HG02610 (cell line): ENCODE data around the gene RHOF.

Source experiments
- ATAC-seq: cut with Tn5 transposase; IDR thresholded peaks from one replicate; pipeline ENCODE4 v1.9.1; 2021; ENCODE audit warnings: mild to moderate bottlenecking, moderate library complexity; ENCODE audit not compliant: unreplicated experiment

Gene RHOF

DNA sequence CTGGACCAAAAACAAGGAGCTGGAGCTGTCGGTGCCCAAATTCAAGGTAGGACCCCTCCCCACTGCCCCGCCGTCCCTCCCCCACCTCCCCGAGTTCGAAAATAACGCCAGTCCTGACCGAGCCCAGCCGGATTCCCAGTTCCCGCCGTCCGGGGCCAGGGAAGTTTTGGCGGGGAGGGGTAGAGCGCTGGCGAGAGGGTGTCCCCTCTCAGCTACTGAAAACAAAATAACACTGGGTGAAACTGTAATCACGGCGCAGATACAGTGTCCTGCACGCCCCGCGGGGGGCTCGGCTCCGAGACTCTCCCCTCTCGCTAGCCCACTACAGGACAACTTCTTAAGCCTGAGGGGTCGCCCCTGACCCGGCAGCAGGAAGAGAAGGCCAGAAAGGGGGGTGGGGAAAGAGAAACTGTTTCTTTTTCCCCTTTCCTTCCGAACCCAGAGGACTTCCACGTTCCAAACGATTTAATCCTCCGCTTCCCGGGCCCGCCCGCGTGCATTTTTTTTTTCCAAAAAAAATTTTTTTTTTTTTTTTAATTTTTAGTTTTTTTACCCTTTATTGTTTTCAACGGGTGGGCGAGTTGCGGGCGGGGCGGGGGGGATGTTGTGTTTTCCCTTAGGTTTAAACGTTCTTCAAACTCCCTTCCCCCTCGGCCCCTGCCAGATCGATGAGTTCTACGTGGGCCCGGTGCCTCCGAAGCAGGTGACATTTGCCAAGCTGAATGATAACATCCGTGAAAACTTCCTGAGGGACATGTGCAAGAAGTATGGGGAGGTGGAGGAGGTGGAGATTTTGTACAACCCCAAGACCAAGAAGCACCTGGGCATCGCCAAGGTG lies 11.9 kb upstream of the RHOF start:
- ATAC-seq: no peak

DNA sequence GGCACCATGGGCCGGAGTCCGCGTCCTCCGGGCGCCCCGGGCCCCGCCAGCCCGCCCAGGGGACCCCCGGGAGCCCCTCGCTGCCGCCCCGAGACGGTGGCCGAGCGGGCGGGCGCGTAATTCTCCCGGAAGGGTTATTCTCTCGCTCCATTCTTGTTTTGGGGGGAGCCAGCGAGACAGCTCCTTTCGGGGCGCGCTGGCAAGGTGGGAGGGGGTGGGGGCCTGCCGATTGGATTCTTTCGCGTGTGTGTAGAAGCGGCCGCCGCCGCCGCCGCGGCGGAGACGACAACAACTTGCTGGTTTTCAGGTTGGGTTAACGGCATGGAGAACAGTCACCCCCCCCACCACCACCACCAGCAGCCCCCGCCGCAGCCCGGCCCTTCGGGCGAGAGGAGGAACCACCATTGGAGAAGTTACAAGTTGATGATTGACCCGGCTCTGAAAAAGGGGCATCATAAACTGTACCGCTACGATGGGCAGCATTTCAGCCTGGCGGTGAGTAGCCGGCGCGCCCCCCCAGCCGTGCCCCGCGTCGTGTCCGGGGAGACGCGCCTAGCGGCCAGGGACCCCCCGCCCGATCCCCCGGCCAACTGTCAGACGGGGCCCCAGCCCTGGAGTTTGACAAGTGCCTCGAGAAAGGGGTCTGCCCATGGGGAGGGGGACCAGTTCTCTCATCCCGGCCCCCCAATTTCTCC lies 11.1 kb upstream of the RHOF start:
- no peak for ATAC-seq

DNA sequence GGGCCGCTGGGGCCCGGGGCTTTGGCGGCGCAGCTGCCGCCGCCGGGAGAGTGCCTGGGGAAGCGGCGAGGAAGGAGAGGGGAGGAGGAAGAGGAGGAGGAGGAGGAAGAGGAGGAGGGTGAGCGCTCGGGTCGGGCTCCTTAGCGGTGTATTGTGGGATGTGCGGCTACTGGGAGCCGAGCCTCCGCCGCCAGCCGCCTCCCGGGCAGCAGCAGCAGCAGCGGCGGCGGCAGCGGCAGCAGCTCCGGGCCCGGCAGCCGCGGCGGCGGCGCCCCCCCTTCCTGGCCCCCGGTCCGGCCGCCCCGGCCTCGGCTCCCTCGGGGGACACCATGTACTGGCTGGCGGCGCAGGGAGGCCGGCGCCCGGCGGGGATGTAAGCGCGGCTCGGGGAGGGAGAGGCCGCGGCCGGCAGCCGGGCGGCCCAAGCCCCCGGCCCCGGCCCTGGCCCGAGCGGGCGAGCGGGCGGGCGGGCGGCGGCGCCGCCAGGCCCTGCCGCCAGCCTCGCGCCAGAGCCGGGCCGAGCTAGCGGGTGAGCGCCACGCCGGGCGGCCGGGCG lies 10.5 kb upstream of the RHOF start, which contains the start of gene SETD1B:
Gene SETD1B, plus strand, starts transcription at position 149 of the 556 bp plus-strand sequence. CDS start 729 bp downstream, outside the sequence.
- no peak for ATAC-seq

DNA sequence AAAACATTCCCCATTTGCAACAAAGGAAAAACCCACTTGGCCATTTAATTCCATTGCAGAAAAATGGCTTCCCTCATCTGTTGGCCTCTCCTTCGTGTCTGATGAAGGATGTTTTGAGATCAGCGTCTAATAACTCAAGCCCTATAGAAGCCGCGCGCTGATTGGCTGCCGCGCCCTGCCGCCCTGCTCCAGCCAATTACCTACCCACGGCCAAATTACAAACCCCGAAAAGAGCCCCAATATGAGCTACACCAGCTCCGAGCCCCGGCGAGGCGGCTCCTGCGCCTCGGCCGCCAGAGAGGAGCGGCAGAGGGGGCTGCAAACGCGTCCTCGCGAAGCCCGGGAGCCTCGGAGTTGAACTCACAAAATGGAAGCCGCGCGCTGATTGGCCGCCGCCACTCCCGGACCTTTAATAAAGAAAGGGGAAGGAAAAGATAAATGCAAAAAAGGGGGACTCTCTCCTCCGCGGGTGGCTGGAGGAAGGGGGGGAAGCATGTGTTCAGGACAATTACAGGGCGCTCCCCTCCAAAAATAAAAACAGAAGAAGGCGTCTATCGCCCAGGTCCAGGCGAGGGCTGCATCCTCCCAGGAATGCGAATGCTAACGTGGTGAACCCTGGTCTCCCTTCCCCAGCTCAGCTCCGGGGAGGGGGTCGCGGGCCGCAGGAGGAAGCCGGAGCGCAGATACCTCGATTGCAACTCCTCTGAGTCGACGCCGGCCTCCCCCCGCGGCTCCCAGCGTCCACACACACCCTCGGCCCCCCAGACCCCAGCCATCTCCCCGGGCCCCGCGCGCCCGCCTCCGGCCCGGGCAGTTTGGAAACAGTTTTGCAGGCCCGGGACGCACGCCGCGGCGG lies 9.6 kb upstream of the RHOF start:
- ATAC-seq: peak; percentile 38

DNA sequence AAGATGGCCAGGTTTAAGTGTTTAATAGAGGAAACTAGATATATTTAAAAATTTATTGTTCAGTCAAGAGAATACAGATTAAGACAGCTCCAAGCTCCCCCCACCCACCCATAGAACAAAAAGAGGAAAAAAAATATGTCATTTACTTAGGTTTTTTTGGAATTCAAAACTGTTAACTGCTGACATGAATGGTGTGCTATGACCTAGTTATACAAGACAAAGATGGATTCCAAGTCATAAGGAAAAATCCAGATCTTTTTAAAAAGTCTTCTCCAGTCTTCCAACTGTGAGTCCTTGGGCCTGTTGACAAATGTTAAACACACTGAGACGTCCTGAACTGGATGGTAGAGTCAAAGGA lies 9.0 kb upstream of the RHOF start:
- no peak for ATAC-seq

DNA sequence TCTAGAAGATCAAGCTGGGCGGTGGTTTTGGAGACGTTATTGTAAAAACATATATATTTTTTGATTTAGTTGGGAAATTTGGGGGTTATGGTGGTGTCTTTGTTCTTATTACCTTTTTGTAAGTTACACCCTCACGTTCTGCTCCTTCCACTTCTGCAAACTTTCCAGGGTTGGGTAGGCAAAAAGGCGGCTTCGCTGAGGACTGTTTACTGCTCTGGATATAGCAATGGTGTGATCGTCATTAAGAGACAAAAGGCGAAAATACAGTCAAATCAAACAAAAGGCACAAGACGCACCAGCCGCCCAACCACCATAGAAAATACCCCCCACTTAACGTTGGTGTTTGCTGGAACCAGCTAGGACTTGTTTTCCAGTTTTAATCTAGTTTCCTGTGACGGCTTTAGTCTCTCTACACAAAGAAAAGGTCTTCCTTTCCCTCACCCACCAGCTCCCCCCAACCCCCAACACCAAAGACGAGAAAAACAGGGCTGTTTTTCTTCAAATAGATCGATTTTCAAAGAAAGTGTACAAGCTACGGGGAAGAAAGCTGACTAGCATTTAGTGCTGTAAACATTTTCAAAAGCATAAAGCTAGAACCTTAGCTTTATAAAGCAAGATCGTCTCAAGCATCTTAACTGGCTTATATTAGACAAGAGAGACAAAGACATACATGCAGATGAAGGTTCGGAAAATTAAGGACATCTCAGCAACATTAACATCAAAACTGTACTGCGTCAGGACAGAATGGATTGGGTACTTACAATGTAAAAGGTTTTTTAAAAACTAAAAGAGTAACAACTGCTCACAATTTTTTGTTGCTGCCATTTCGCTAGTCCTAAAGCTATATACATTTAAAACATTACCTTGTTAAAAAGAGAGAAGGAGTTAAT lies 8.4 kb upstream of the RHOF start:
- ATAC-seq: no peak

DNA sequence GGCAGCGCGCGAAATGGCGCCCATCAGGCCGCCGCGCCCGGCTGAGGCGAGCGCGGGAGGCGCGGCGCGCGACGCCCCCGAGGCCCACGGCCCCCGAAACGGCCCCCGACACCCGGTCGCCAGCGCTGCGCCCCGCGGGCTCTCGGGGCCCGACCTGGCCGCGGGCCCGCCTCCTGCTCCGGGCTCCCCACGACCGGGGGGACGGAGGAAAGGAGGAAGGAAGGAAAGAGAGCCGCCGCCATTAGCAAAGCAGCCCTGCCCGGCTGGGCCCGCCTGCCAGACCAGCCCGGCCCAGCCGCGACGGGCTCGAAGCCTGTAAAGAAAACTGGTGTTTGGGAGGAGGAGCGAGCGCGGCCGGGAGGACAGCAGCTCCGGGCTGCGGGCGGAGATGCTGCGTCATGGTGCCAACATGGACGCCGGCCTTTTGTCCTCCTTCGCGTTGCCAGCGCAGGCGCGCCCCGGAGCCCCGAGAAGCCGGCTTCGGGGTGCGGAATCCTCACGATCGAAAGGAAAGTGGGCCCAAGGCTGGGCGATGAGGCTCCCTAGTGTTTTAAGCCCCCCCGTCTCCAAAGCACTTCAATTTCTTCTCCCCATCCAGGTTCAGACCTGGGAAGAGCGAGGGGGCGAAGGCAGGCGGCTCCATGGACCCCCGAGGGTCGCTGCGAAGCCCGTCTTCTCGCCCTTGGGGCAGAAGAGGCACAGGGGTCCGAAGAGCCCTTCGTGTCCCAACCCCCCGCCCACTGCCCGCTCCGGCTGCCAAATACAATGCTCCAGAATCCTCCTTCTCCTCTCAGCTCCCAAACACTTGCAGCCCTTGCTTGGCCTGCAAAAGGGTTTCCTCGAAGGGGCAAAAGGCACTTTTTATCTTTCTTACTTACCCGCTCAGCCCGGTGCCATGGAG lies 7.5 kb upstream of the RHOF start:
- ATAC-seq: no peak

DNA sequence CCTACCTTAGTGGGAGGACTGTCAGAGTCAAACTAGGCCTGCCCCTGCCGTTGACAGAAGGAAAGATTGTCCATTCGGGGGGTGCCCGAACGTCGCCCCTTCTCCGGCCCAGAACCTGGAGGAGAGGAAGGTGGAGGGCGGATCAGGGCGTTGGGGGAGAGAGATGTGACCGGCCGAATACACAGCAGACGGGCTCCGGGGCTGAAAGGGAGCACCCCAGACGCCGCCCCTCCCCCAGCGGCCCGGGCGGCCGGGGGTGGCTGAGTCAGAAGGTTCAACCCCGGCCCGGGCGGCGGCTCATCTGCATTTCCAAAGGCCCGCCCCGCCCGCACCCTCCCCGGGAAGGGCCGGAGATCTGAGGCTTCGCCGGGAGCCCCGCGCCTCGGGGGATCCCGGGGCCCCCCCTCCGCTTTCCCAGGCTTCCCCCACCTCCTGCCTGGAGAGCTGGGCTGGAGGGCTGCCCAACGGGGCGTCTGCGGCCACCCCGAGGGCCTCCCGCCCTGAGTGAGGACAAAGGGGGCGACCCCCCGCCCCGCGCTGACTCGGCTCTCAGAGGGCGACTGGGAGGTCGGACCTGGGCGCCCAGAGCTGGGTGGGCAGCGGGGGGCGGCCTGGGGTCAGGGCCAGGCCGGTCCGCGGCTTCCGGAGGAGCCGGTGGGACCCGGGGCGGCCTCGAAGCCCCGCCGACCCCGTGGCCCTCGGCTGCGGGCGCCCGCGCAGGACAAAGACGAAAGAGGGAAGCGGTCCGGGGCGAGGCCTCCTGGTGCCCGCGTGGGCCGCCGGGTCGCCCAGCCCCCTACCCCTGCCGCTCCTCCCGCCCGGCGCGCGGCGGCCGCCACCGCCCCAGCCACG lies 6.6 kb upstream of the RHOF start:
- ATAC-seq: peak; percentile 26

DNA sequence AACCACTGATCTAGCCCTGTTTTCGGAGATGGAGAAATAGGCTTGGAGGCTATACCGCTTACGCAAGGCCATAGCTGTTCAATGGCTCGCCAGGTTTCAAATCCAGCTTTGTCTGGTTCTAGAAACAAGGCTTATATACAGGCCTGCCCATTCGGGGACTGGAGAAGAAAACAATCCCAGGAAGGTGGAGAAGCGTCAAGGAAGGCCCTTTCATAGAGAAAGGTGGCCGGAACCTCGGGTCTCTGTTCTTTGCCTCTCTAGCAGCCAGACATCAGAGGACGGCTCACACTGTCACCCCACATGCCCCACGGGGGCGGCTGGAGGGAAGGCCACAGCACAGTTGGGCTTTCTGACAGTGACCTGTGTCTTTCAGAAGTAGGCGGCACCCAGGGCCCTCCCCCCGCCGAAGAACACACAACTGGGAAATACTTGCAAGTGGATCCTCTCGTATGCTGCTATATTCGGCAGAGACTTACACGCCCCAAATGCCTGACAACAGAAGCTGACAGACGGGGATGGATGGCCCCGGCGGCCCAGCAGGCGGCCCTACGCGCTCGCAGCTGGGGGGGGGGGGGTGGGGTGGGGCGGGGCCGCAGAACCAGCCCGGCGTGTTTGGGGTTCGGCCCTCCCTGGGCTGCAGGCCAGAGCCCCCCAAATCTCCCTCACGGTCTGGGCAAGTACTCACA lies 5.8 kb upstream of the RHOF start:
- ATAC-seq: no peak

DNA sequence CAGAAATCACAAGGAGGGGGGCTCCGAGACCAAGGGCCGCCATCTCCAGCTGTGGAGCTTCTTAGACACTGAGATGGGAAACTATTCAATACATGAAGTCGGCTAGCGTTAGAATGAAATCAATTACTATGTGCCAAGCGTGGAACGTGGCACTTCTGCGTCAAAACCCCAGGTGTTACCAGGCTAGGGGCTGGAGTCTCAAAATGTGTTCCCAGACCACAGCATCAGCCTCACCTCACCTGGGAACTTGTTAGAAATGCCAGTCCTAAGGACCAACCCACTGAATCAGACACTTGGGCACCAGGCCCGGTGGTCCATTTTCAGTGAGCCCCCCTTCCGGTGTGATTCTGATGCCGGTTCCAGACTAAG lies 5.3 kb upstream of the RHOF start:
- no peak for ATAC-seq

DNA sequence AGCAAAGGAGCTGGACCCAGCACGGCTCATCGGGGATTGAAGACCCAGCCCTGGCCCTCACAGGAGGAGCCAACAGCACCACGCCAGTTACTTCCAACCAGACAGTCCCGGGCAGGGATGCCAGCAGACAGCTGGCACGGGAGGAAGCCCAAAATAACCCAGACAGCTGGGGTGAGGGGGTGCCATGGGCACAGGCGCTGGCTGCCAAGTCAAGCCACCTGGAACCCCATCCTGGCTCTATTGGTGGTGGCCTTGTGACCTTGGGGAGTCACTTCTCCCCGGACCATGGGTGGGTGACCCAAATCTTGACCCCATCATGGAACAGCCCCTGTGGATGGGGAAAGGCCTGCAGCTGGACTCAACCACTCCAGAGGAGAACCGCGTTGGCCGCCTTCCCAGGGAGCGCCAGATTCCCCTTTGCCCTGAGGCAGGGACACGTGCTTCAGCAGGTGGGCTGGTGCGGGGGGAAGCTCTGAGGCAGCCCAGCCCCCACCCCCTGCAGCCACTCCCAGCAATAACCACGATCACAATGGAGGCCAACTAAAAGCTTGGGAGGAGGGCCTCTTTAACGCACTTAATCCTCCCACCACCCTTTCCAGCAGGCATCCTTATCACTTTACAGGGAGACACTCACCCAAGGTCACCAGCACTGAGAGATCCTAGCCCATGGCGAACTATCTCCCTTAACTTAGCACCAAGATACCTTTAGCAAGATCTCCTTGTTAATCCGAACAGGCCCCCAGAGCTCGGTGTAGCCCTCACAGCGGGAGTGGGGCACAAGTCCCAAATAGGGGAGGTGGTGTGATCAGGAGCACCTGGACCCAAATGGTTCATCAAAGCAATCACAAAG lies 4.7 kb upstream of the RHOF start:
- no peak for ATAC-seq

DNA sequence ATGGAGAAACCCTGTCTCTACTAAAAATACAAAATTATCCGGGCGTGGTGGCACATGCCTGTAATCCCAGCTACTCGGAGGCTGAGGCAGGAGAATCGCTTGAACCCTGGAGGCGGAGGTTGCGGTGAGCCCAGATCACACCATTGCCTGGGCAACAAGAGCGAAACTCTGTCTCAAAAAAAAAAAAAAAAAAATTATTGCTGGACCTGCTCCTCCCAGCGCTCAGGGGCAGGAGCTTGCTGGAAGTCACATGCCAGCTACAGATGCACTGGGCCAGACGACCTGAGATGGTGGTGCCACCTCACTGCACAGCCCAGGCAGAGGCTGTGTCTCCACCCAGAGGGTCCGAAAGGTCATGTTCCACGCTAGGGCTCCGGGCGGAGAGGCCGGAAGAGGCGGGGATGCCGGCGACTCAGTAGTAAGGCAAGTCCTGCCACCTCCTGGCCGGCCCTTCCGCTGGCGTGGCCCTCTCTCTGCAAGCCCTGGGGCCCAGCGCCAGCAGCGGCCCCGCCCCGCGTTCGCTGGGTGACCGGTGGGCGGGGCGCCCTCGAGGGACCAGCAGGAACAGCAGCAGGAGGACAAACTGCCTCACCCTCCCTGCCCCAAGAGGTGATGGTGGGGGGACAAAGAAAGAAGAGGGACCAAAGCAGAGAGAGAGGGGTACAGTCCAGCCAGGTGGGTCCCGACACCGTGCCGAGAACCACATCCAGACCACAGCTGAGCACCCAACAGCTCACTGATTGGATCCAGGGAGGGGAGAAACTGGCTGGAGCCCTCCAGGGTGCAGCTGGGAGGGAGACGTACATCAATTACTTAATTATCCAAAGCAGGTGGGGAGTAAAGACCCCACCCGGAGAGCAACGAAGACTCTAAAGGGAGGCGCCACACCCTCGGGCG lies 3.6 kb upstream of the RHOF start:
- ATAC-seq: no peak

DNA sequence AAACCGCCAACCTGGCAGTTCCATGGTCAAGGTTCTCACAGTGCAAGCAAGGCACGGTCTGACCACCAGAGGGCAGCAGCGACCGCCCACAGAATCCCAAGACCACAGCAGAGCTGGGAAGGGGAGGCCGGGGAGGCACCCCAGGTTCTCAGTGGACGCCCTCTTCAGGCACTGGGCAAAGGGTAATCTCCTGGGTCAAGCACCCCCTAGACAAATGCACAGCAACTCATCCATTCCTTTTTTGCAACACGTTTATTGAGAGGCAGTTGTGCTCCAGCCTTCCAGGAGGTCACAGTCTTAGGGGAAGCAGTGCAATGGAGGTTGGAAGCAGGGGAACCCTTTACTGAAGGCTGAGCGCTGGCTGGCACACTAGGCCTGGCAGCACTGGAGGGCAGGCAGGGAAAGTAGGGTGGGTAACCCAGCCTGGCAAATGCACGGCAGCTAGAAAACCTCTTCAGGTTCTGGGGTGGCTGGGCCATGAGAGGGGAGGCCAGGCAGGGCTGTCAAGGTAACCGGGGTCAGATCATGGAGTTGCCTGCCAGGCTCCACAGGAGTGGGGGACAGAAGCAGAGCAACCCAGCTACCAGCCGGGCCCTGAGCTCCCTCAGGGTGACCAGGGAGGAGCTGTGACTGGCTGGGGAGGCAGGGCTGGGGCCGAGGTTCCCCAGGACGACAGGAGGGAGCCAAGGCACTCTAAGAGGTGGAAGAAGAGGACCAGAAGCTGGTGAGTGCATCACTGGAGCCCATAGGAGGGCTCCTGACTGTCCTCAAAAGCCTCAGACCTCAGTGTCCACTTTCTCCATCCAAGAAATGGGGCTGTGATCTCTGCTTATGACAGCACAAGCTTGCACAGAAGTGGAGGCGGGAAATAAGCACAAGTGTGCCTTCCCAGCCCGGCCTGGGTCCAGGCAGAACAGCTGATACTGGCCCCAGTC lies 1.8 kb upstream of the RHOF start:
- no peak for ATAC-seq

DNA sequence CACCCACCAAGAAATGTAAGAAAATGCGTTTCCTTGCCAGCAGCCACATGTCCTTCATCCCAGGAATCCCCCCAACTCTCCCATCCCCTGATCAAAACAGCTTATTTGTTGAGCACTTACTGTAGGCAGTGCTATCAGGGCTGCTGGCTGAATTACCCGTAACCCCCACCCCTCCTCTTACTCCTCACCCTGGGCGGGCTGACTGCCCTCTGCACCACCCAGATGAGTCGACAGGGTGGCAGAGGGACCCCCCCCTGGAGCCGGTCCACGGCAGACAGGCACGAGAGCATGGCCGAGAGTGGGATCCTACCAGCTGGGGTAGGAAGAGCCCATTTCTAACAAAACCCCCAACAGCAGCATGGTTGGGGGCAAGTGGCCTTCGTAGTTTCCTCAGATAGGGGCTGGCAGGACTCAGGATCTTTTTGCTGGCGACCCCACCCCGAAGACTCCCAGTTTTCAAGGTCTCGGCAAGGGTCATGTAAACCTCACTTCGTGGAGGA lies 1.1 kb upstream of the RHOF start:
- no peak for ATAC-seq
